Measurements from ENCODE around the gene TAC4.

DNA sequence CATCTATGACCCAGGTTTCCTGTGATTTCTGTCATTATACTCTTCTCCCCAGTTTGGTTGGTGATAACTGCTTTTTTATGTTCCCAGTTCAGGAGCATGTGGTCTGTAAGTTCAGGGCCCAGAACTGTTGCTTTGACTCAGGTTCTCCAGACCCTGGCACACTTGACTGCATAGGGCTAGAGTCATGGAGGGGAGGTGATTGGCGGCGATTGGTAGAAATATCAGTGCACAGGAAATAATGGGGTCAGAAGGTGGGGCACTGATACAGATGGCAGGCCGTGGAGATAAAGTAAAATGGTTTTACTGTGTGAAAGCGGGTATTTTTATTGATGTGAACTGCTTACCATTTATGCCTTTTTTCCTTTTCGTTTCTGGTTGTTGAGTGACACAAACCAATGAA, 28.7 kb downstream of the TAC4 start:
- TF ChIP-seq, protein P1, sequence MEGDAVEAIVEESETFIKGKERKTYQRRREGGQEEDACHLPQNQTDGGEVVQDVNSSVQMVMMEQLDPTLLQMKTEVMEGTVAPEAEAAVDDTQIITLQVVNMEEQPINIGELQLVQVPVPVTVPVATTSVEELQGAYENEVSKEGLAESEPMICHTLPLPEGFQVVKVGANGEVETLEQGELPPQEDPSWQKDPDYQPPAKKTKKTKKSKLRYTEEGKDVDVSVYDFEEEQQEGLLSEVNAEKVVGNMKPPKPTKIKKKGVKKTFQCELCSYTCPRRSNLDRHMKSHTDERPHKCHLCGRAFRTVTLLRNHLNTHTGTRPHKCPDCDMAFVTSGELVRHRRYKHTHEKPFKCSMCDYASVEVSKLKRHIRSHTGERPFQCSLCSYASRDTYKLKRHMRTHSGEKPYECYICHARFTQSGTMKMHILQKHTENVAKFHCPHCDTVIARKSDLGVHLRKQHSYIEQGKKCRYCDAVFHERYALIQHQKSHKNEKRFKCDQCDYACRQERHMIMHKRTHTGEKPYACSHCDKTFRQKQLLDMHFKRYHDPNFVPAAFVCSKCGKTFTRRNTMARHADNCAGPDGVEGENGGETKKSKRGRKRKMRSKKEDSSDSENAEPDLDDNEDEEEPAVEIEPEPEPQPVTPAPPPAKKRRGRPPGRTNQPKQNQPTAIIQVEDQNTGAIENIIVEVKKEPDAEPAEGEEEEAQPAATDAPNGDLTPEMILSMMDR (optimal IDR thresholded peaks at IDR 0.05 in 1 of 3, IDR thresholded peaks at IDR 0.05 in 1 of 3, conservative IDR thresholded peaks at IDR 0.05 in 1 of 3; ENCODE audit: extremely low read depth in 1 of 3, insufficient read depth in 2 of 3, low read length in 3 of 3), result no peak
- no peak for TF ChIP-seq EZH2 (IDR thresholded peaks at IDR 0.05; ENCODE audit: low read length)
